HG03432 (cell line): ENCODE results near the gene QSER1.
"Not testable (repeated sequence)": the region's sequence is repeated elsewhere in the genome, so short reads cannot be mapped to it uniquely, and the experiment has no call there.

ENCODE experiments used
- ATAC-seq: cut with Tn5 transposase; IDR thresholded peaks from one replicate; pipeline ENCODE4 v1.9.1; 2021; ENCODE audit warnings: mild to moderate bottlenecking, moderate library complexity; ENCODE audit not compliant: unreplicated experiment

The QSER1 gene

GRCh38 chr11:32991427-32991826 is 98.8 kb downstream of the QSER1 start:
- ATAC-seq: no peak

GRCh38 chr11:32991898-32992297 is 99.3 kb downstream of the QSER1 start:
- ATAC-seq: no peak

- ATAC-seq: no peak
Observed at GRCh38 chr11:33000181-33000580, 107.6 kb downstream of the QSER1 start.

GRCh38 chr11:33001281-33001680 is 108.7 kb downstream of the QSER1 start:
- no peak for ATAC-seq

- ATAC-seq: no peak
Observed at GRCh38 chr11:33001751-33002542, 109.3 kb downstream of the QSER1 start.

- no peak for ATAC-seq
Observed at GRCh38 chr11:33005175-33005574, 112.6 kb downstream of the QSER1 start.

- ATAC-seq: no peak
Observed at GRCh38 chr11:33006010-33006409, 113.4 kb downstream of the QSER1 start.

- ATAC-seq: no peak
Observed at GRCh38 chr11:33013755-33014154, 121.1 kb downstream of the QSER1 start.

GRCh38 chr11:33015621-33016551 is 123.3 kb downstream of the QSER1 start, which contains the start of gene DEPDC7:
DEPDC7 (plus strand) TSS chr11:33015878; CDS start chr11:33015956, 78 bp downstream.
- ATAC-seq: peak; percentile 66

- no peak for ATAC-seq
Observed at GRCh38 chr11:33016654-33017053, 124.0 kb downstream of the QSER1 start.

- no peak for ATAC-seq
Observed at GRCh38 chr11:33017478-33017877, 124.9 kb downstream of the QSER1 start.

- ATAC-seq: no peak
Observed at GRCh38 chr11:33017965-33018364, 125.4 kb downstream of the QSER1 start.

- ATAC-seq: no peak
Observed at GRCh38 chr11:33018840-33019239, 126.2 kb downstream of the QSER1 start.

- no peak for ATAC-seq
Observed at GRCh38 chr11:33021501-33021900, 128.9 kb downstream of the QSER1 start.

GRCh38 chr11:33021937-33022336 is 129.3 kb downstream of the QSER1 start:
- no peak for ATAC-seq

GRCh38 chr11:33025339-33025722 is 132.7 kb downstream of the QSER1 start:
- ATAC-seq: no peak

- ATAC-seq: no peak
Observed at GRCh38 chr11:33027233-33027632, 134.6 kb downstream of the QSER1 start.

- ATAC-seq: no peak
Observed at GRCh38 chr11:33027846-33028536, 135.4 kb downstream of the QSER1 start.

- no peak for ATAC-seq
Observed at GRCh38 chr11:33028537-33028914, 135.9 kb downstream of the QSER1 start.

- ATAC-seq: not testable (repeated sequence)
Observed at GRCh38 chr11:33029218-33029617, 136.6 kb downstream of the QSER1 start.
